Adrenal gland (tissue), 12 donors: Measurements from ENCODE around the gene CENPP. TPM values are rescaled to one million over a fixed set of nuclear protein-coding genes. Genes with fewer than 3 reads are reported as not detected.
A peak's percentile ranks its signal among the peaks of the same experiment; 100 is the strongest.

Source experiments
- DNase-seq, 7 donors: peaks; one replicate each; pipeline ENCODE4 v3.0.0-alpha.2; 2019 to 2020
- H3K27ac ChIP-seq, 5 donors: fragments of 200-600 bp; sonication (generic) in 4 of 5; 1 replicate in 3 of 5; 2 replicates in 2 of 5; pipeline versions ENCODE4 v1.5.1 to v1.8.0; 2016 to 2020; ENCODE audit warnings: mild to moderate bottlenecking in 1 of 5
- H3K27me3 ChIP-seq: fragments of 200-600 bp; 2 replicates; pipeline ENCODE4 v1.8.0; 2021
- H3K36me3 ChIP-seq, 2 donors: fragments of 200-600 bp; replicated peaks in 1 of 2; 1 replicate in 1 of 2; 2 replicates in 1 of 2; pipeline versions ENCODE4 v1.5.1 to v1.8.0; 2018 to 2022
- H3K4me1 ChIP-seq, 2 donors: fragments of 200-600 bp; replicated peaks in 1 of 2; 1 replicate in 1 of 2; 2 replicates in 1 of 2; pipeline versions ENCODE4 v1.5.1 to v1.8.0; 2018 to 2021
- H3K4me3 ChIP-seq, 4 donors: fragments of 200-600 bp; sonication (generic) in 3 of 4; one replicate each; pipeline ENCODE4 v1.5.1; 2016 to 2018
- H3K9me3 ChIP-seq, 3 donors: fragments of 200-600 bp; sonication (generic) in 1 of 3; replicated peaks in 1 of 3; 1 replicate in 2 of 3; 2 replicates in 1 of 3; pipeline versions ENCODE4 v1.5.1 to v1.8.0; 2016 to 2021
- CTCF ChIP-seq, 6 experiments: fragments of 450-650 bp in 4 of 6; fragments of 200-600 bp in 2 of 6; sonication (generic) in 1 of 6; IDR thresholded peaks; 1 replicate in 5 of 6; 2 replicates in 1 of 6; pipeline versions ENCODE4 v1.5.1 to v1.8.0; 2016 to 2021; ENCODE audit warnings: antibody characterized with exemption in 6 of 6, mild to moderate bottlenecking in 2 of 6, moderate library complexity in 1 of 6
- POLR2A ChIP-seq, 2 donors: fragments of 450-650 bp; IDR thresholded peaks; one replicate each; pipeline ENCODE4 v1.6.1; 2017; ENCODE audit warnings: antibody characterized with exemption in 2 of 2, mild to moderate bottlenecking in 2 of 2, moderate library complexity in 1 of 2
- WGBS, 4 donors: extraction: QIAGEN DNeasy Blood & Tissue Kit in 2 of 4; methylation state at CpG; one replicate each; pipeline versions ENCODE4 v1.1.5 to v1.1.7; 2013 to 2017; 5-methylcytosine and 5-hydroxymethylcytosine counted together
- intact Hi-C, 2 donors: fragments of 100-400 bp; cut with DNase I; formaldehyde crosslinking; loops; one replicate each; pipeline versions ENCODE4 v1.14.1 to v1.15.0; 2022 to 2023
- polyA plus RNA-seq, 3 donors: library from polyadenylated mRNA; stranded (reverse); fragments of 200-250 nt in 2 of 3; fragments of 350-450 nt in 1 of 3; fragmentation: Illumina TruSeq in 1 of 3; extraction: RNeasy Lipid Tissue Mini Kit (QIAGEN cat#74804) in 1 of 3; gene quantifications; one replicate each; pipeline ENCODE4 v1.2.3, GENCODE V29; 2013 to 2014
- total RNA-seq, 9 donors: library from RNA; depleted of rRNA in 4 of 9; stranded (reverse); fragments of >200 nt in 4 of 9; fragments of 120-200 nt in 1 of 9; fragmentation: NEBNext Ultra II Directional in 1 of 9; extraction: Animal tissue kit (Norgen Biotek cat#: 25700) in 1 of 9; gene quantifications; one replicate each; pipeline versions ENCODE4 v1.1.0 to v1.2.4, GENCODE V29; 2013 to 2023
- donor health status: healthy with polysubstance abuse.
- donor health status: Bipolar disorder and iron deficiency.
- donor health status: DM: yes; HTN: yes; CAD: no.
- donor health status: DM: no; HTN: no; CAD: no.
- donor health status: DM: no; HTN: no; CAD: no.
- donor health status: DM: yes; HTN: yes; CAD: no.

The CENPP gene
- total and polyA plus RNA-seq, 12 donors: 1.1 to 14.0 (median 3.1) TPM

DNA sequence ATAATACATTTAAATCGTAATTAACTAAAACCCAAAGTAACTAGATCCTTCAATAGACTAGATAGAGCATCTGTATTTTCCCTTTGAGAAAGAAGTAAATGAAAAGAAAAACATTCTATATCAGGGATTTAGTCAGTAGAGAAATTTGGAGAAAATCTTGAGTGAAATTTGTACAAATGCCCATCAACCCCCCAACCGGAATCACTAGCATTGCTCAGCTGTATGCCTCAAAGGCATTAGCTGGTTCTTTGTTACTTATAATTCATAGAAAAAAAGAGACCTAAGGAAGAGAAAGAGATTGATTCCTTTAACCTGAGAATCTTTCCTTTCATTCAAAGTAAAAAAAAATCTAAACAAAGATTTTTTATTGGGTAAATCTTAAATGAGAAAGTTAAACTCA lies 97.9 kb downstream of the CENPP start:
- H3K9me3 ChIP-seq: no peaks in the 10 kb centered on the region
- no peak overlapping the region for H3K27ac ChIP-seq
- no peaks in the 10 kb centered on the region for H3K36me3 ChIP-seq
- no peak for DNase-seq
- TF ChIP-seq POLR2A (IDR thresholded peaks at IDR 0.05) (no peak), CTCF (IDR thresholded peaks at IDR 0.05) (no peak)
- H3K4me3 ChIP-seq: peak overlapping the region in 1 of 4 donors; percentile 26
- 77 to 87% (median 81%) methylated on average over 2 of the region's 2 CpGs for WGBS, 4 donors
- H3K4me1 ChIP-seq: peaks cover 0 to 8% of the 10 kb centered on the region in 2 donors
- intact Hi-C loops: no loop called here
- no peaks in the 10 kb centered on the region for H3K27me3 ChIP-seq

- Histone ChIP-seq H3K27me3 (no peaks in the 10 kb centered on the region), H3K27ac (peak within 1 kb of the TSS in 1 of 5 donors; percentile 56), H3K4me3 (peak within 1 kb of the TSS in 1 of 4 donors; percentile 26), H3K4me1 (peaks cover 0 to 8% of the 10 kb centered on the region in 2 donors), H3K9me3 (no peaks in the 10 kb centered on the region), H3K36me3 (no peaks in the 10 kb centered on the region)
- 52 to 78% (median 53%) methylated on average over 1 of the region's 1 CpG for WGBS, 4 donors
- intact Hi-C loops: no loop called here
- TF ChIP-seq CTCF (IDR thresholded peaks at IDR 0.05) (no peak), POLR2A (IDR thresholded peaks at IDR 0.05) (no peak)
- no peak for DNase-seq
Observed at GRCh38 chr9:92424340-92424739, 98.6 kb downstream of the CENPP start, which contains the start of gene OMD. OMD (minus strand) TSS chr9:92424471; CDS start chr9:92417558, 6,913 bp downstream.

- Histone ChIP-seq H3K27me3 (no peaks in the 10 kb centered on the region), H3K36me3 (no peaks in the 10 kb centered on the region), H3K9me3 (no peaks in the 10 kb centered on the region), H3K4me1 (peaks cover 0 to 8% of the 10 kb centered on the region in 2 donors), H3K27ac (peak overlapping the region in 1 of 5 donors; percentile 11), H3K4me3 (no peak overlapping the region)
- intact Hi-C loops: no loop called here
- DNase-seq: no peak
- TF ChIP-seq CTCF (IDR thresholded peaks at IDR 0.05) (no peak), POLR2A (IDR thresholded peaks at IDR 0.05) (no peak)
- 59 to 68% (median 63%) methylated on average over 2 of the region's 2 CpGs for WGBS, 4 donors
Observed at GRCh38 chr9:92425474-92425873, 99.7 kb downstream of the CENPP start.

DNA sequence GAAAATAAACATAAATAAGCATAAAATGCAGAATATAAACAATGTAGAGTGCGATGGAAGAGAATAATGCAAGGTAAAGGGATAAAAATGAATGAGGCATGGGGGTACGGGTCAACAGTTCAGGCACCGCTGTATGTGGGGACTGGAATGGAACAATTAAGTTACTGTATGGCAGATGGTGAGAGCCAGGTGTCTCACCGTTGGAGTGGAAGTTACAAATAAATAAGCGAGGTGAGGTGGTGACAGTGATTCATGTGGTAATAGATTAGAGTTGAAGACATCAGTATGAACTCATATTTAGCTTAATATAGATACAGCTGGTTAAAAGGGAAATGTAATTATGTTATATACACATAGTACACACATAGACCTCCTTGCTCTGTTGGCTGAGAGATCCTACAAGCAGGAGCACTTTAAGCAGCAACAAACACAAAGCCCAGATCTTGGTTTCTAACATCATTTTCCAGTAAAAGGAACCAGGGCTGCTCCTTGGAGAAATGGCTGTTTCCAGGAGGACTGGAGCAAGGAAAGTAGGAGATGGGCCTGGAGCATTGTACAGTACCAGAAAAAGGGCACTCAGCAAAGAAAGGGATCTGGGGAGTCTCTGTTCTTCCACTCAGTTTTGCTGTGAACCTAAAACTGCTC lies 100.9 kb downstream of the CENPP start:
- no peaks in the 10 kb centered on the region for H3K36me3 ChIP-seq
- H3K4me3 ChIP-seq: no peak overlapping the region
- TF ChIP-seq POLR2A (IDR thresholded peaks at IDR 0.05) (no peak), CTCF (IDR thresholded peaks at IDR 0.05) (no peak)
- H3K27me3 ChIP-seq: no peaks in the 10 kb centered on the region
- 80 to 91% (median 82%) methylated on average over 5 of the region's 5 CpGs for WGBS, 4 donors
- no peaks in the 10 kb centered on the region for H3K9me3 ChIP-seq
- no peak overlapping the region for H3K27ac ChIP-seq
- no peak for DNase-seq
- peaks cover 0 to 8% of the 10 kb centered on the region in 2 donors for H3K4me1 ChIP-seq
- intact Hi-C loops: no loop called here
